ENCODE measurements around the gene FKRP.
A peak's percentile ranks its signal among the peaks of the same experiment; 100 is the strongest.

The FKRP gene

DNA sequence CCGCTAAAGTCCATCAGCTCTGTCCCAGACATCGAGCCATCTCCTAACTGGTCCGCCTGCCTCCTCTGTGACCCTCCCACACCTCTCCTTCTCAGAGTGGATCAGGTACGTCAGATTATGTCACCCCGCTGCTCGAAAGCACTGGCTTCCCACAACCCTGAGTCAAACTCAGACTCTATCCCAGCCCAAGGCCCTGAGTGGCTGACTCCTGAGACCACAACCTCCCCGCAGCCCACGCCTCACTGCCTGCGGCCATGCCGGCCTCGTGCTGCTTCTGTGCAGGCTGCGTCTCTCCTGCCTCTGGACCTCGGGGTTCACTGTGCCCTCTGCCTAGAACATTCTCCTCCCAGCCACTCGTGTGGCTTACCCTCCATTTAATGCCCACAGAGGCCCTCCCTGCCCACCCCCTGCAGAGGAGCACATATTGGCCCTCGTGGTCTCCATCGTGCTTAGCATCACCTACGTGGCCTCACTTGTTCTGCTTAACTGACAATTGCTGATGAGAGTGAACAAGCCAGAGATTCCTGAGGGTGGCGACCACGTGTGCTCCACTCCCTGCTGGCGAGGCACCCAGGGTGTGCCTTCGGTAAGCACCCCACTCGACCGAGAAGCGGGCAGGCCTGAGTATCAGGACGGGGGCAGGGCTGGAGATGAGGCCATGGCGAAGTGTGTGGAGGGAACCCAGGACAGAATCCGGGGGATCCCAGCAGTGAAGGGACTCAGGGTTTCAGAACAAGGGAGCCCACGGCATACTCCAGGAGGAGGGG is 13.5 kb upstream of the FKRP start:
- no peak for DNase-seq

DNA sequence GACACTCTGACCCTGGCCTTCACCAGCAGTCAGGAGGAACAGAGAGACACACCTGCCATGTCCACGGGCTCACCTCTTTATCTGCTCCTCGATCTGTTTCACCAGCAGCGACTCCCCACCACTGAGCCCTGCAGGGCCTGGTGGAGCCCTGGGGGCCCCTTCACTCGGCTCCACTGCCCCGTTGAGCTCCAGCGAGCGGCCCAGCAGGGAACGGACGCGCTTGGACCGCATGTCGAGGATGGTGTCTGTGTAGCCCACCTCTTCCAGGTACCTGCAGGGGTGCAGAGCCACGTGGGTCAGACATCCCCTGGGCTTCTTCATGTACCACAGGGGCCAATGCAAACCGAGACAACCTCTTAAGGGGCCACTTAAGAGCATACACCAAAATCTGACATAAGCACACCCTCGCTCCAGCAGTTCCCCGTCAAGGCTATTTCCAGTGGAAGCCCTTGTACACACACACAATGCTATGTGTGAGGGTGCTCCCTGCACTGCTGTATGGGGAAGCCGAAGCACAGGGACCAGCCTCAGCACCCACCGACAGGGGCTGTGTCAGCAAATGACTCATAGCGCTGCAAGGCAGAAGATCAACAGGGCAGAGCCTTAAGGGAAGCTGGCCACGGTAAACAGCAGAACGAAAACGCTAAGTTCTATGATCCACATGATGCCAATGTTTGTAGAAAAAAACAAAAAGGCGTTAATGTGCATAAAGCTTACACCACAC is 12.7 kb upstream of the FKRP start:
- peak in 1 of 2 donors; percentile 72 for DNase-seq

DNA sequence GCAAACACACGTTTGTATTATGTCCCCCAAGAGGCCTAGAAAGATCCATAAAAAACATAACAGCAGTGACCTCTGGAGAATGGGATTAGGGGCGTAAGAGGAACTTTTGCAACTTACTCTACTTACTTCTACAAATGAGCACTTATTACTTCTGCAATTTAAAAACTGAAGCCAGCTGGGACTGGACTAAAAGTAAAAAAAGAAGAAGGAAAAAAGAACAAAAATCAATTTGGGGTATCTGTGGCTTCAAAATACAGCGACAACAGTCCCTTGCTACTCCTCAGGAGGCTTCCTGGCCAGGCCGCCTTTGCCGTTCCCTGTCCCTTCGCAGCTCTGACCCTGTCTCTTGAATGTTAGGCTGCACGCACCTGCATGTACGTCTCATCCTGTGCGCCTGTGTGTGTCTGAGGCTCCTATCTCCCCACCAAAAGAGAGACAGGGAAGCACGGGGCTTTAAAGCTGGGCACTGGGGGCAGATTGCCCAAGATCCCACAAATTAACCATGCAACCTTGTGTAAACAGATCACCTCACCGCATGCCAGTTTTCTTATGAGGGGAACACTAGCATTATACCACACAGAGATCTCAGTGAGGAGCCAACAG is 12.1 kb upstream of the FKRP start:
- DNase-seq, result no peak

DNA sequence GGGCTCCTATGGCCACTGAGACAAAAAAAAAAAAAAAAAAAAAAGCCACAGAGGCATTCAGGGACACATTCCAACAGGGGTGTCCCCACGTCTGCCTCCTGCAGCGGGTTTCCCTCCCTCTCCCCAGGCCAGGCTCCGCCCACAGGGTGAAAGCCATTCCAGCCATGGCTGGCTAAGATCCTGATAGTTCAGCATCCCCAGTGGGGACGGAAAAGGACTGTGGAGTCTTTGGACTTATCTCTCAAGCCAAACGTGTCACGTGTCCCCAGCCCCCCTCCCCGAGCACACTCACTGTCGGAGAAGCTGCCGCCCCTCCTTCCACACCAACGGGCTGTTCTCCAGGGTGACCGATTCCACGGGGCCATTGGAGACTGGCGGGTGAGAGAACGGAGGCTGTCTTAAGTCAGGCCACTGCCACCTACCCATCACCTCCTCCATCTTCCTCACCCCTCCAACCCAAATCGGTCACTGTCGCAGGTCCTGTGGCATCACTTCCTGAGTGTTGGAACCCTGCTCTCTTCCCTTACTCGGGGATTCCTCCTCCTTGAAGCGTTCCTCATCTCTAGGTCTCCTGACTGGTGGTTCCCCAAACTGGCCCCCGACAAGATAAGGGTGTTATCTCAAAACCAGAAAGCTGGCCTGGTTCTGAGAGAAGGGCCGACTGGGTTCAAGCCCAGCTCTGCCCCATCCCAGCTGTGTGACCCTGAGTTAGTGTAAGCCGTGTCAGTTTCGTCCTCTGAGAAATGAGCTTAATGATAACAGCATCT is 9.1 kb upstream of the FKRP start:
- DNase-seq, result no peak

DNA sequence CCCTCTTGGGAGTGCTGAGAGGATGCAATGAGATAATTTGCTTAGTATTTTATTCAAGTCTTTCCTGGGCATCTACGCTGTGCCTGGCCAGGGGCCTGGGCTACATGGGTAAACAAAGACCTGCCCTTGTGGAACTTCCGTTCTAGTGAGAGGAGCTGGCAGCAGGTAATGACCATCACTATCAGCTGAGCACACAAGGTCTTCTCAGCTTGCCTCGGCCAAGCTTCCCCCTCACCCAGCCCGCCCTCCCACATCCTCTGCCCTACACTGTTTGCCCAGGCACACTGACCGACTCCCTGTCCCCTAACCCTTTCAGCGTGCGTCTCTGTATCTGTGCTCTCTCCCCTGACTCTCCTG is 8.6 kb upstream of the FKRP start:
- no peak for DNase-seq

DNA sequence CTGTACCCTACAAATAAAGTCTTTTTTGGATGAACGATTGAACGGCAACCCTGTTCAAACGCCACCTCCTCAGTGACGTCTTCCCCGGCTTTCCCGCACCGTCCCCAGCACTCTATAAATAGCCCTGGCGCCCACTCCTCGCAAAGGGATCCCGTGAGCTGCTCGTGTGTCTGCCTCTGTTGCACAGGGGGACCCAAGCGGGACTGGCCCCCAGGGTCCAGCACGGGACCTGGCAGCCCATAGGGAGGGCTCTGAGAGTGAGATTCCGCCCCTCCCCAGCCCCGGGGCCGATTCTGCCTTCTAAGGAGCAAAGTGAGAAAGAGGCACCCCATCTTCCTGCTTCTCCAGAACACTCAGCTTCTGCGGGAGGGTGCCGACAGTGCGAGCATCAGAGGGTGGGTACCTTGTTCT is 8.1 kb upstream of the FKRP start:
- no peak for DNase-seq

DNA sequence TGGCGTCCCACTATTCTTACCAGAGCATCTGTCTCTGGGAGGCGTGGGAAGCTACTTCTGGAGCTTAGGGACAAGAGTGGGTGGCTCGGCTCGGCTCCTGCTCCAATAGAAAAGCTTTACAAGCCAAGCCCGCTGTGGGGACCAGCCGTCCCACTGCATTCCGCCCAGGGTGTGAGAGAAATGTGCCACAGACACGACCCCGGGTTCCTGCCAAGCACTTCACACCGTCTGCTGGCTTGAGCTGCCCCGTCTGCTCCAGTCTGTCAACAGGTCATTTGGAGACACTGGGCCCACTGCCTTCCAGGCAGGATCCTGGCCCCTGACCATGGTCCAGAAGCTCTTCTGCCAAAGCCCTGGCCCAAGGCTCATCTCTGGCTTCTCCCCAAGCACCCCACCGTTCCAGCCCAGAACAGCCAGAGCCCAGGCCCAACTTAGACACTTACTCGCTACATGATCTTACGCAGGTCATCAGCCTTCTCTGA is 6.5 kb upstream of the FKRP start:
- no peak for DNase-seq

DNA sequence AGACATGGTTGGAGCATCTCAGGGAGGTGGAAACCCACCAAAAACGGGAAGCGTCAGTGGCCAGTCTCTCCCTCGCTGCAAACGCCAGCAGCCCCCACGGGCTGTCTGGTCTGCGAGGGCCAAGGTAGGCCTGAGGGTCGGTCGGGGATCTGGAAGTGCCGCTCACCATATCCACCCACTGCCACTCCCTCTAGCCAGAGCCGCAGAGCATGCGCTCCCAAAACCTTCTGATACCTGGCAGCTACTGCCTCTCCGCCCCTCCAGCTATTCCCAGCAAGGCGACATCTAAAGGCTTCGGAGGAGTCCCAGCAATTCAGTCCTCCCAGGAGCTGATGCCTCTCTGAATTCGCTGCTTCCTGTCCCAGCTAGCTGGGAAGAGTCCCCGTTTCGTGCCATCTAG is 4.4 kb upstream of the FKRP start:
- no peak for DNase-seq

DNA sequence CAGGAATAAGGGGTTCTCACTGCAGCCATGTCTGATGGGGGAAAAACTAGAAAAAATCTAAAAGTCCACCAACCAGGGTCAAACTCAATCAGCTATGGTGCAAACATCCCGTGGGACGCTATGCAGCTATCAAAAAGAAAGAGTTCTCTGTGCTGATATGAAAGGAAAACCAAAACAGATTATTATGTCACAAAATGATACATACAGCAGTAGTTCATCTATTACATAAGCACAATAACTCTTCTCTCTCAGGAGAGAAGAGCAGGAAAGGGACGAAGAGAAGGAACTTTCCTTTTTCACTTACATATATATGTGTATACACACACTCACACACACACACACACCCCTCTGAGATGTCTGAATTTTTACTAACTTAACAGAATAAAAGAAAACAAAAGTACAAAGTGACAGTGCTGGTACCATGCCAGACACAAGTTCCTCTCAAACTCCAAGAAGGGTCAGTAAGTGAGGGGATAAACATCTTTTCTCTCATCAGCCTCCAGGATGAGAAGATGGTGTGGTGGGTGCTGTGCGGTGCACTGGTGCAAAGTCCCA is 2.9 kb upstream of the FKRP start:
- DNase-seq, result no peak

DNA sequence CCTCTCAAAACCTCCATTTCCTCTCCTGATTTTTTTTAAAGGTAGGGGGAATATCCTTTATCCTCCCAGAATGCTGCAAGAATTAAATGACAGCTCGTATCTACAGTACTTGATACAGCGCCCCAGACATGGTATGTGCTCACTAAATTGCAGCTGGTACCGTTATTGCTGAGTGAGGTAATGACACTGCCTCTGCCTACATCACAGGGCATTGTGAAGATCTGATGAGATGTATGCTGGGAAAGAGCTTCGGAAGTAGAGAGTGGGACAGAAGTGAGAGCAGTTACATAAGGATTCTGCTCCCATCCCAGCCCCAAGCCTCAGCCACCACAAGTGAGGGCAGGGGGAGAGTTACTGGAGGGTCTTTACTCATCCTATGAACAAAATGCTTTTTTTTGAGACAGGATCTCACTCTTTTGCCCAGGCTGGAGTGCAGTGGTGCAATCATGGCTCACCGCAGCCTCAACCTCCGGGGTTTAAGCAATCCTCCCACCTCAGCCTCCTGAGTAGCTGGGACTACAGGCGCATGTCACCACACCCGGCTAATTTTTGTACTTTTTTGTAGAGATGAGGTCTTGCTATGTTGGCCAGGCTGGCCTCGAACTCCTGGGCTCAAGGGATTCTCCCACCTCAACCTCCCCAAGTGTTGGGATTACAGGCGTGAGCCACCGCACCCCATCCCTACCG is 1.7 kb upstream of the FKRP start:
- no peak for DNase-seq

DNA sequence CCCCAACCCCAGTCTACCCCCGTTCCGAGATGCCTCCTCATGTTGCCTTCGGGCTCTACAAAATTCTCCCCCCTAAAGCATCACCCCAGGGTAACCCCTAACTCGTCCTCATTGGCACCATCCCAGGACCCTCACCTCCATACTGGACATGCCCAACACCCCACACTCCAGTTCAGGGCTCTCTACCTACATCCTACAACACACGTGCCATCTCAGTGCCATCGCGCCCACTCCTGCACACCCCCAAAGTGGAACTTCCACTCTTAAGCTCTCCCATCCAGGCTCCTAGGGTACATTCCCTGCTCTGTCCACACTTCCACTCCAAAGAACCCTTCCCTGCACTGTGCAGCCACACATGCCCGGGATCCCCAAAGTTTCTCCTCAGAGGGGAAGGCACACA is 827 bp upstream of the FKRP start:
- no peak for DNase-seq

DNA sequence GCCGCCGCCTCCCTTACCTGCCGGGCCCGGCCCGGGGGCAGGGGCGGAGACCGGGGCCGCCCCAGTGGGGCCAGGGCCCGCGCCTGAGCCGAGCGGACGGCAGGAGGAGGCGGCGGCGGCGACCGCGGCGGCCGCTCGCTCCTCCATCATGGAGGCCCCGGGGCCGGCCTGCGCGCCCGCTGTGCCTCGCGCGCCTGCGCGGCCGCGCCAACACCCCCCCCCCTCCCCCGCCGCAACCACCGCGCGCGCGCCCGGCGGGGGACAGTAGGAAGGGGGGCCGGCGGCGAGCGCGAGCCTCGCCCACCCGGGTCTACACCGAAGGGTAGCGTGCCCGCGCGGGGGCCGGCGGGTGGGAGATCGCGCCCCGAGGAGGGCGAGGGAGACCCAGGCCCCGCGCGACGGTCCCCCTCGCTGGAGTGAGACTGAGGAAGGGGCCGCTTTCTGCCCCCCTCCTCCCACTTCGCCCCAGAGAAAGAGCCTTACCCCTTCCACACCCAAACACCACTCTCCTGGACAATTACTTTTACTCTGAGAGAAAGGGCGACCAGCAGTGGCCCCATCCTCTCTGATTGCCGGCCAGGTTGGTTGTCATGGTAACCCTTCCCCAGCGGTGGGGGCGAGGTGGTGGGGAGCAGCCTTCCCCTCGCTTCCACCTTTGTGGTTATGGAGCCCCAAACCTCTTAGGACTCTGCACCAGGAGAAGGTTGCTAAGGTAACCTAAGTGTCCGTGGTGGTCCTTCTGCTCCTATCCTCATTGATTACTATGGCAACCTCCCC is 612 bp downstream of the FKRP start, which contains the start of gene STRN4:
TSS of gene STRN4 (minus strand) at position 170 of the 777 bp plus-strand sequence. CDS start at position 150, 20 bp downstream.
- DNase-seq, result peak; percentile 70

DNA sequence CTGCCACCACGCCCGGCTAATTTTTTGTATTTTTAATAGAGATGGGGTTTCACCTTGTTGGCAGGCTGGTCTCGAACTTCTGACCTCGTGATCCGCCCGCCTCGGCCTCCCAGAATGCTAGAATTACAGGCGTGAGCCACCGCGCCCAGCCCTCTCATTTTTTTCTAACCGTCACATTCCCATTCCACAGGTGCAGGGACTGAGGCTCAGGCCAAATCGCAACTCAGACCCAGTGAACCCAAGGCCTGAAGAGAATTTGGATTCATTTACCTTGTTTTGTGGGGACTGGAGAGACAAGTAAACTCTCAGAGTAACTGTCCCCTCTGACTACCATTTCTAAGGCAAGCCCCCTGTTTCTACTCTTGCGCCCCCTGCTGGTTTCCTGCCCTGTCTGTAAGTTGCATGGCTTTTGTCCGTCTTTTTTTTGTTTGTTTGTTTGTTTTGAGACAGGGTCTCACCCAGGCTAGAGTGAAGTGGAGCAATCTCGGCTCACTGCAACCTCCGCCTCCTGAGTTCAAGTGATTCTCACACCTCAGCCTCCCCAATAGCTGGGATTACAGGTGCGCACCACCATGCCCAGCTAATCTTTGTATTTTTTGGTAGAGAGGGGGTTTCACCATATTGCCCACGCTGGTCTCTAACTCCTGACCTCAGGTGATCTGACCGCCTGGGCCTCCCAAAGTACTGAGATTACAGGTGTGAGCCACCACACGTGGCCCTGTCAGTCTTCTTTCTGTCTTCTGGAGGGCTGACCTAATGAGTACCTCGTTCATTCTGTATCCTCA is 2.7 kb downstream of the FKRP start:
- DNase-seq, result peak; percentile 71 to 77

DNA sequence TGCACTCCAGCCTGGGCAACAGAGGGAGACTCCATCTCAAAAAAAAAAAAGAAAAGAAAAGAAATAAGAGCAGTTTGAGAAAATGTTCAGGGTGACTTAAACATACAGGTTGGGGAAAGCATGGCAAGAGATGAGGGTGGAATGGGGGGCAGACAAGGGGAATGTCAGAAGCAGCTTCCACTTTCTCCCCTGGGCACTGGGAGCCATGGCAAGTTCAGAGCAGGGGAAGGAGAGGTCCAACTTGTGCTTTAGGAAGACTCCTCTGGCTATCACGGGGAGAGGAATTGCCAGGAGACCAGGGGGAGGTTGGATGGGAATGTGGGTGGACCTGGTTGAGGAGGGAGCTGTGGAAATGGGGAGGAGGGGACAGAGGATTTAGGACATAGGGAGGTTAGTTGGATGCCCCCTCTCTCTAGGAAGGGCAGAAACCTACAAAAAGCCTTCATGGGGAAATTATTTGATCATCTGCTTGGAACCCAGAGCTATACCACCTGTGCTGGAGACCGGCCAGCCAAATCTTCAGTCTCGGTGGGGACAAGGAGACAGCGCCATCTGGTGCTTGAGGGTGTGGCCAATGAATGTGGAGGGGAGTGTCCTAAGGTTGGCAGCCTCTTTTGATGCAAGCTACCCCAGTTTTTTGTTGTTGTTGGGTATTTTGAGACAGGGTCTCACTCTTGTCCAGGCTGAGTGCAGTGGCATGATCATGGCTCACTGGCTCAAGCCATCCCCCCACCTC is 7.7 kb downstream of the FKRP start:
- DNase-seq, result peak; percentile 71 to 74

DNA sequence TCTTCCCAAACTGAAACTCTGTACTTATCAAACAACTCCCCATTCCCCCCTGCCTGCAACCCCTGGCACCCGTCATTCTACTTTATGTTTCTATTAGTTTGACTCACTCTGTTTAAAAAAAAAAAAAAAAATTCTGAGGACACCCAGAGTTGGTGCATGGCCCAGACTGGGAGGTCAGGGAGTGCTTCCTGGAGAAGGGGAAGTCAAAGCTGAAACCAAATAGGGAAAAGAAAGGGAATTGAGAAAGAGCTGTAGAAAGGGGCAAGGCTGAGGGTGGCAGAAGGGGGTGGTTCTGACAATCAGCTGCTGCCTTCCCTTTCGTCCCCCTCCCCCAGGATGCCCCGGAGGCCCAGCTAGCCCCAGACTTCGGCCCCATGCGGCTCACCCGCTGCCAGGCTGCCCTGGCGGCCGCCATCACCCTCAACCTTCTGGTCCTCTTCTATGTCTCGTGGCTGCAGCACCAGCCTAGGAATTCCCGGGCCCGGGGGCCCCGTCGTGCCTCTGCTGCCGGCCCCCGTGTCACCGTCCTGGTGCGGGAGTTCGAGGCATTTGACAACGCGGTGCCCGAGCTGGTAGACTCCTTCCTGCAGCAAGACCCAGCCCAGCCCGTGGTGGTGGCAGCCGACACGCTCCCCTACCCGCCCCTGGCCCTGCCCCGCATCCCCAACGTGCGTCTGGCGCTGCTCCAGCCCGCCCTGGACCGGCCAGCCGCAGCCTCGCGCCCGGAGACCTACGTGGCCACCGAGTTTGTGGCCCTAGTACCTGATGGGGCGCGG is 9.4 kb downstream of the FKRP start:
- DNase-seq, result no peak

DNA sequence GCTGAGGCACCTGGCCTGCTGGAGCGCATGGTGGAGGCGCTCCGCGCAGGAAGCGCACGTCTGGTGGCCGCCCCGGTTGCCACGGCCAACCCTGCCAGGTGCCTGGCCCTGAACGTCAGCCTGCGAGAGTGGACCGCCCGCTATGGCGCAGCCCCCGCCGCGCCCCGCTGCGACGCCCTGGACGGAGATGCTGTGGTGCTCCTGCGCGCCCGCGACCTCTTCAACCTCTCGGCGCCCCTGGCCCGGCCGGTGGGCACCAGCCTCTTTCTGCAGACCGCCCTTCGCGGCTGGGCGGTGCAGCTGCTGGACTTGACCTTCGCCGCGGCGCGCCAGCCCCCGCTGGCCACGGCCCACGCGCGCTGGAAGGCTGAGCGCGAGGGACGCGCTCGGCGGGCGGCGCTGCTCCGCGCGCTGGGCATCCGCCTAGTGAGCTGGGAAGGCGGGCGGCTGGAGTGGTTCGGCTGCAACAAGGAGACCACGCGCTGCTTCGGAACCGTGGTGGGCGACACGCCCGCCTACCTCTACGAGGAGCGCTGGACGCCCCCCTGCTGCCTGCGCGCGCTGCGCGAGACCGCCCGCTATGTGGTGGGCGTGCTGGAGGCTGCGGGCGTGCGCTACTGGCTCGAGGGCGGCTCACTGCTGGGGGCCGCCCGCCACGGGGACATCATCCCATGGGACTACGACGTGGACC is 10.1 kb downstream of the FKRP start:
- no peak for DNase-seq

DNA sequence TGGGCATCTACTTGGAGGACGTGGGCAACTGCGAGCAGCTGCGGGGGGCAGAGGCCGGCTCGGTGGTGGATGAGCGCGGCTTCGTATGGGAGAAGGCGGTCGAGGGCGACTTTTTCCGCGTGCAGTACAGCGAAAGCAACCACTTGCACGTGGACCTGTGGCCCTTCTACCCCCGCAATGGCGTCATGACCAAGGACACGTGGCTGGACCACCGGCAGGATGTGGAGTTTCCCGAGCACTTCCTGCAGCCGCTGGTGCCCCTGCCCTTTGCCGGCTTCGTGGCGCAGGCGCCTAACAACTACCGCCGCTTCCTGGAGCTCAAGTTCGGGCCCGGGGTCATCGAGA is 10.7 kb downstream of the FKRP start:
- DNase-seq, result no peak

DNA sequence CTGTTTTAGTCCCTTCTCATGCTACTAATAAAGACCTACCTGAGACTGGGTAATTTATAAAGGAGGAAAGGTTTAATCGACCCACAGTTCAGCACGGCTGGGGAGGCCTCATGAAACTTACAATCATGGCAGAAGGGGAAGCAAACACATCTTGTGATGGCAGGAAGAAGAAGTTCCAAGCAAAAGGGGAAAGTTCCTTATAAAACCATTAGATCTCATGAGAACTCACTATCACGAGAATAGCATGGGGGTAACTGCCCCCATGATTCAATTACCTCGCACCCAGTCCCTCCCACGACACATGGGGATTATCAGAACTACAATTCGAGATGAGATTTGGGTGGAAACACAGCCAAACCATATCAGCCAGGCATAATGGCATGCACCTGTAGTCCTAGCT is 13.3 kb downstream of the FKRP start:
- DNase-seq, result no peak
